GM19395 (cell line): ENCODE results near the gene RNF6.

Experiments used
- ATAC-seq: cut with Tn5 transposase; IDR thresholded peaks from one replicate; pipeline ENCODE4 v1.9.1; 2021; ENCODE audit warnings: mild to moderate bottlenecking, moderate library complexity; ENCODE audit not compliant: unreplicated experiment

RNF6 gene

DNA sequence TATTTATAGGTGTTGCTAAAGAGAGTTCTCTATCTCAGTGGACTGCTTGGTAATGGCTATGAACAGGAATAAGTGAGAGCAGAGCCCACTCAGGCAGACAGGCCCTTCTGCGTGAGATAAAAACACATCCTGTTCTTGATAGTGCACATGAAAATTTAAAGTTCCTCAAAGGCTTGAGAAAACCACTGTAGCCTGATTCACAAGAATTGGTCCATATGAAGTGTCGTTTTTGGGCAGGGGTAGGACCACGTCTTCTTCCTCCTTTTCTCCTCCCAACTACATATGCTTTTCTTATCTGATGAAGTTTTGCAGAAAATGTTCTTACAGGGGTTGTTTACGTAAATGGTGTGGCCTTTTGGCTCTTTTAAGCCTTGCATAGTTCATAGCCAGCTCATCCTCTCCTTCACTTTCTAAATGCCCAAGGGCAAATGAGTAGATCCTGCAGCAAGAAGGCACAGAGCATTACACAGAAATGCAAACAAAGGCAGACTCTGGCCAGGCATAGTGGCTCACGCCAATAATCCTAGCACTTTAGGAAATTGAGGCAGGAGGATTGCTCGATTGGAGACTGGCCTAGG, 53.8 kb downstream of the RNF6 start:
- ATAC-seq, result no peak

- no peak for ATAC-seq
Measured at GRCh38 chr13:26163812-26164211, 58.3 kb downstream of the RNF6 start.
